Lower leg skin (tissue), 3 donors: Measurements from ENCODE around the gene SCN8A.

Experiments used
- POLR2A ChIP-seq, 2 donors: fragments of 450-650 bp; IDR thresholded peaks; one replicate each; pipeline ENCODE4 v1.6.1; 2016 to 2017; ENCODE audit warnings: antibody characterized with exemption in 2 of 2, mild to moderate bottlenecking in 1 of 2, moderate library complexity in 1 of 2
- TF ChIP-seq, protein P1 (sequence below), 3 donors: fragments of 450-650 bp; IDR thresholded peaks; one replicate each; pipeline ENCODE4 v1.5.1; 2016; ENCODE audit warnings: antibody characterized with exemption in 3 of 3, mild to moderate bottlenecking in 3 of 3, moderate library complexity in 2 of 3

DNA sequence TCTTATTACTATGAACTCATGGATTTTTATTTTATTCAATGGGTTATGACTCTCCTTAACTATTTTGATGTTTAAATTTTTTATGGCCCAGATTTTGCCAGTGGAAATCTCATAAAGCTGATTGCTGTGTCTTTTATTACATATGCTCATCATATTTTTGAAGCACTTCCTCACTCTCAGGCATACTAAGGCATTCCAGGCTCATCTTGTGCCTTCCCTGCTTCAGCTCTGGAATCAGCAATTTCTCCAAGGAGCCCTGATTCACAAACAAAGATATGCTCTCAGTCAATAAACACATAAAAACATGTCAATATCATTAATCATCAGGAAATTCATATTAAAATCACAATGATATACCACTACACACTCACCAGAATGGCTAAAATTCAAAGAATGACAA lies 44.9 kb upstream of the SCN8A start:
- TF ChIP-seq, protein P1, sequence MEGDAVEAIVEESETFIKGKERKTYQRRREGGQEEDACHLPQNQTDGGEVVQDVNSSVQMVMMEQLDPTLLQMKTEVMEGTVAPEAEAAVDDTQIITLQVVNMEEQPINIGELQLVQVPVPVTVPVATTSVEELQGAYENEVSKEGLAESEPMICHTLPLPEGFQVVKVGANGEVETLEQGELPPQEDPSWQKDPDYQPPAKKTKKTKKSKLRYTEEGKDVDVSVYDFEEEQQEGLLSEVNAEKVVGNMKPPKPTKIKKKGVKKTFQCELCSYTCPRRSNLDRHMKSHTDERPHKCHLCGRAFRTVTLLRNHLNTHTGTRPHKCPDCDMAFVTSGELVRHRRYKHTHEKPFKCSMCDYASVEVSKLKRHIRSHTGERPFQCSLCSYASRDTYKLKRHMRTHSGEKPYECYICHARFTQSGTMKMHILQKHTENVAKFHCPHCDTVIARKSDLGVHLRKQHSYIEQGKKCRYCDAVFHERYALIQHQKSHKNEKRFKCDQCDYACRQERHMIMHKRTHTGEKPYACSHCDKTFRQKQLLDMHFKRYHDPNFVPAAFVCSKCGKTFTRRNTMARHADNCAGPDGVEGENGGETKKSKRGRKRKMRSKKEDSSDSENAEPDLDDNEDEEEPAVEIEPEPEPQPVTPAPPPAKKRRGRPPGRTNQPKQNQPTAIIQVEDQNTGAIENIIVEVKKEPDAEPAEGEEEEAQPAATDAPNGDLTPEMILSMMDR (IDR thresholded peaks at IDR 0.05) = no peak
- no peak for TF ChIP-seq POLR2A (IDR thresholded peaks at IDR 0.05)
